ENCODE data around the gene STX8.

The STX8 gene

GRCh38 chr17:9200699-9201359 lies 374.8 kb downstream of the STX8 start:
- no peak for DNase-seq
